Cardiac muscle cell (in vitro differentiated cells and primary cell): ENCODE results near the gene RBM18. TPM values are rescaled to one million over a fixed set of nuclear protein-coding genes. Genes with fewer than 3 reads are reported as not detected.

Source experiments
- DNase-seq, 2 donors: peaks; one replicate each; pipeline versions ENCODE4 v3.0.0 to v3.0.0-alpha.2; 2010 to 2017; ENCODE audit warnings: low read depth in 1 of 2, low spot score in 1 of 2
- H3K27ac ChIP-seq: fragments of 200-600 bp; sonication (generic); 2 replicates; pipeline ENCODE4 v1.5.1; 2016
- H3K27me3 ChIP-seq: fragments of 200-600 bp; sonication (generic); 2 replicates; pipeline ENCODE4 v1.6.0; 2016; ENCODE audit warnings: control low read depth
- H3K36me3 ChIP-seq: fragments of 200-600 bp; sonication (generic); 2 replicates; pipeline ENCODE4 v1.5.1; 2016; ENCODE audit warnings: control low read depth
- H3K4me1 ChIP-seq: fragments of 200-600 bp; sonication (generic); 2 replicates; pipeline ENCODE4 v1.8.1; 2017; ENCODE audit warnings: low read depth, mild to moderate bottlenecking, mixed run types
- H3K4me3 ChIP-seq: fragments of 200-600 bp; sonication (generic); 2 replicates; pipeline ENCODE4 v1.5.1; 2016; ENCODE audit warnings: mild to moderate bottlenecking
- H3K9me3 ChIP-seq: fragments of 200-600 bp; sonication (generic); 2 replicates; pipeline ENCODE4 v1.5.1; 2017; ENCODE audit warnings: low read depth, mild to moderate bottlenecking, control low read depth
- CTCF ChIP-seq: IDR thresholded peaks from 2 replicates; pipeline ENCODE4 v1.5.1; 2012; ENCODE audit warnings: low read depth, mild to moderate bottlenecking, low read length
- polyA plus RNA-seq: library from polyadenylated mRNA; unstranded; fragments of >200 nt; fragmentation: Nextera tagmentation; extraction: Ambion mirVana; gene quantifications from 2 replicates; pipeline ENCODE4 v1.2.1, GENCODE V29; 2016
- total RNA-seq: library from RNA; depleted of rRNA; stranded (reverse); fragments of >200 nt; gene quantifications from 2 replicates; pipeline ENCODE4 v1.2.3, GENCODE V29; 2016

Gene RBM18
- 5.4 and 5.6 TPM in 2 replicates for total RNA-seq
- polyA plus RNA-seq = 16.7 and 28.2 TPM in 2 replicates

GRCh38 chr9:122264360-122265148 lies at the start of gene RBM18, which contains the start of gene MRRF:
RBM18 (minus strand) TSS chr9:122264840; CDS start chr9:122261492, 3,348 bp downstream.
MRRF (plus strand) TSS chr9:122264882; CDS start chr9:122270892, 6,010 bp downstream.
- Histone ChIP-seq H3K9me3 (no peaks in the 10 kb centered on the region), H3K36me3 (peaks cover 16% of the 10 kb centered on the region), H3K4me3 (peak within 1 kb of the TSS; percentile 64), H3K4me1 (peaks cover 13% of the 10 kb centered on the region), H3K27me3 (no peaks in the 10 kb centered on the region), H3K27ac (peak within 1 kb of the TSS; percentile 96)
- TF ChIP-seq CTCF = no peak
- peak; percentile 94 to 95 for DNase-seq

GRCh38 chr9:122314165-122314564 lies 49.5 kb upstream of the RBM18 start:
- H3K27ac ChIP-seq = peak overlapping the region; percentile 71
- no peak overlapping the region for H3K4me3 ChIP-seq
- H3K27me3 ChIP-seq = no peaks in the 10 kb centered on the region
- peaks cover 30% of the 10 kb centered on the region for H3K4me1 ChIP-seq
- no peaks in the 10 kb centered on the region for H3K9me3 ChIP-seq
- H3K36me3 ChIP-seq = peaks cover 9% of the 10 kb centered on the region
- TF ChIP-seq CTCF = no peak
- no peak for DNase-seq

GRCh38 chr9:122309861-122310260 lies 45.2 kb upstream of the RBM18 start:
- H3K36me3 ChIP-seq = peaks cover 5% of the 10 kb centered on the region
- H3K9me3 ChIP-seq = no peaks in the 10 kb centered on the region
- H3K4me3 ChIP-seq = no peak overlapping the region
- no peak for DNase-seq
- H3K4me1 ChIP-seq = peaks cover 23% of the 10 kb centered on the region
- TF ChIP-seq CTCF = no peak
- H3K27me3 ChIP-seq = no peaks in the 10 kb centered on the region
- no peak overlapping the region for H3K27ac ChIP-seq

- Histone ChIP-seq H3K36me3 (no peaks in the 10 kb centered on the region), H3K4me3 (no peak overlapping the region), H3K27ac (peak overlapping the region; percentile 18), H3K27me3 (no peaks in the 10 kb centered on the region), H3K4me1 (peaks cover 23% of the 10 kb centered on the region), H3K9me3 (no peaks in the 10 kb centered on the region)
- DNase-seq = no peak
- no peak for TF ChIP-seq CTCF
Measured at GRCh38 chr9:122307925-122308324, 43.3 kb upstream of the RBM18 start.

- Histone ChIP-seq H3K9me3 (no peaks in the 10 kb centered on the region), H3K4me3 (no peak overlapping the region), H3K27ac (peak overlapping the region; percentile 18), H3K27me3 (no peaks in the 10 kb centered on the region), H3K4me1 (peaks cover 14% of the 10 kb centered on the region), H3K36me3 (peaks cover 1% of the 10 kb centered on the region)
- TF ChIP-seq CTCF = no peak
- peak in 1 of 2 donors; percentile 13 for DNase-seq
Measured at GRCh38 chr9:122307061-122307460, 42.4 kb upstream of the RBM18 start.
